HK-2 (cell line): ENCODE measurements around the gene NFYC.

ENCODE experiments used
- DNase-seq: peaks from one replicate; pipeline ENCODE4 v3.0.0-alpha.2; 2018; ENCODE audit not compliant: unreplicated experiment

The NFYC gene

GRCh38 chr1:40691538-40692428, at the start of gene NFYC:
Gene NFYC (plus strand): TSS chr1:40691704. CDS start chr1:40738844, 47,140 bp downstream.
- DNase-seq, result peak; percentile 97

GRCh38 chr1:40645118-40645680, 46.3 kb upstream of the NFYC start:
- DNase-seq, result no peak

DNA sequence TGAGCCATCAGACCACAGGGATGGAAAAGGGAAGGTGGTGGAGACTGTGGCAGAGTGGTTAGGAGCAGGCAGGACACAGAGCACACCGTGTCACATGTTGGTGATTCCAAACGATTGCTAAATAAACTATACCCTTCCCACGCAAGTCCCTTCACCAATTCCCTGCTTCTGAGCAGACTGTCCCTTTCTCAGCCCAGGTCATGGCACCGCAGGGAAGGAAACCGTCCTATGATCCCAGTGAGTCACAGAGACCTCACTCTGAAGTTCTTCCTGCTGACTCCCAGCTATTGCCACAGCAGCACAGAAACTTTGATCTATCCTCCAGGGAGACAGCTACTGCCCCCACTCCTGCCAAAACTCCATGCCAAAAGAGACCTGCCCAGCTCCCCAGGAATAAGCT, 45.2 kb upstream of the NFYC start:
- DNase-seq, result no peak

GRCh38 chr1:40648200-40648599, 43.3 kb upstream of the NFYC start:
- DNase-seq, result no peak

DNA sequence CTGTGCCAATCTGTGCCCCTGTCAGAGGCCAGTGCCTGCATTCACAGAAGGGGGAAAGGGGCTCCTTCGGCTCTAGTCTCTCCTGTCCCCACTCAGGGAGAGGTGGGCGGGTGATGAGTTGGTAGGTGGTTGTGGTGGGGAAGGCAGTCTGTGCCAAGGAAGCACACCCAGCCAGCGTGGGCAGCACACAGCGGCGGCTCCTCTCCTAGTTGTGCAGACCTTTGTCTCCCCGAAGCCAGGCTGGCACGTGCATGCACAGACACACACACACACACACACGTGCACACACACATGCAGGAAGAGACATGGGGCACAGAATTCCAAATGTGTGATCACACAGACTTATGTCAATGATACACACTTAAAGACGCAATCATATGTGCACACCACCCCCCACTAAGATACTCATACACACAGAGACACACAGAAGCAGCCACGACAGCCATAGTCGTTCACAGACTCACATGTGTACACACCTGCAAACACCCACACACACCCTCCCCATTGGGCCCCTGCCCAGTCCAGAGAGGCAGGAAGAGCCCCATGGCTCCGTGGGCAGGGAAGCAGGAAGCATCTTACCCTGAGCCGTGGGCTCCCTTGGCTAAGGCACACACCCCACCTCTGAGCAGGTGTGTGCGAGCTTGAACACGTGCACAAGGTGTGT, 42.4 kb upstream of the NFYC start:
- no peak for DNase-seq

- DNase-seq, result no peak
Observed at GRCh38 chr1:40649592-40649930, 41.9 kb upstream of the NFYC start.

- no peak for DNase-seq
Observed at GRCh38 chr1:40650075-40650474, 41.4 kb upstream of the NFYC start.

DNA sequence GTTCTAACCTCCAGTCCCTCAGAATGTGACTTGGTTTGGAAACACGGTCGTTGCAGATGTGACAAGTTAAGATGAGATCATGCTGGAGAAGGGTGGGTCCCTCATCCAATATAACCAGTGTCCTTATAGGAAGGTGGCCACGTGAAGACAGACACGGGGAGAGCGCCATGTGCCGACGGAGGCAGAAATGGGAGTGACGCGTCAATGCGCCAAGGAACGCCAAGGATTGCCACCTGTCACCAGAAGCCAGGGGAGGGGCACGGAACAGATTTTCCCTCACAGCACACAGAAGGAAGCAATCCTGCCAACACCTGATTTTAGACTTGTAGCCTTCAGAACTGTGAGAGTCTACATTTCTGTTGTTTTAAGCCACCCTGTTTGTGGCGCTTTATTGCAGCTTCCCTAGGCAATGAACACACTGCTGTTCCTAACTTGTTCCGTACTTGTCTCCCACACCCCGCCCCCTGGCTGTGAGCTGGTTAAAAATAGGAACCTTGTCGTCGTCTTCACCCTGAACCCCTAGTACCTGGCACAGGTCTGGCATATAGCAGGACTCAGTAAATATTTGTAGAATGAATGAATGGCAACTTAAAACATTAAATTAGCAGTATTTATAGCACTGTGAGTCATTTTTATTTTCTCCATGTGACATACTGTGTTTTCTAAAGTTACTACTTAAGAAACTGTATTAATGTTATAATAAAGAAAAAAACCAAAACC, 40.2 kb upstream of the NFYC start:
- DNase-seq, result no peak

- DNase-seq, result no peak
Observed at GRCh38 chr1:40652468-40652867, 39.0 kb upstream of the NFYC start.

DNA sequence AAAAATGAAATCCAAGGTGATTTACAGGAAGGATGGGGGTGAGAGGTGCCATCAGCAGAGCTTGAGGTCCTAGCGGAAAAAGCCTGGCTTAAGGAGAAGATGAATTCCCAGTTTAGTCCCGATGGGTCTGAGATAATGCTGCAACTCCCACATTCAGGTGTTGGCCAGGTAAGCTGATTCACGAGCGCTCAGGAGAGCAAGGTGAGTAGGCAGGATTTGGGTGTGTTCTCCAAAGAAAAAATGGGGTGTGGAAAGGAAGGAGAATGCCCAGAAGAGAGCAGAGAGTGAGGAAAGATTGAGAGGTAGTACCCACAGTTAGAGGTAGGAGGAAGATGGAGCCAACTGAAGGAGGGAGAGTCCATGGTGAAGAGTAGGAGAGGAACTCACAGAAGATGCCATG, 38.5 kb upstream of the NFYC start:
- DNase-seq, result no peak

DNA sequence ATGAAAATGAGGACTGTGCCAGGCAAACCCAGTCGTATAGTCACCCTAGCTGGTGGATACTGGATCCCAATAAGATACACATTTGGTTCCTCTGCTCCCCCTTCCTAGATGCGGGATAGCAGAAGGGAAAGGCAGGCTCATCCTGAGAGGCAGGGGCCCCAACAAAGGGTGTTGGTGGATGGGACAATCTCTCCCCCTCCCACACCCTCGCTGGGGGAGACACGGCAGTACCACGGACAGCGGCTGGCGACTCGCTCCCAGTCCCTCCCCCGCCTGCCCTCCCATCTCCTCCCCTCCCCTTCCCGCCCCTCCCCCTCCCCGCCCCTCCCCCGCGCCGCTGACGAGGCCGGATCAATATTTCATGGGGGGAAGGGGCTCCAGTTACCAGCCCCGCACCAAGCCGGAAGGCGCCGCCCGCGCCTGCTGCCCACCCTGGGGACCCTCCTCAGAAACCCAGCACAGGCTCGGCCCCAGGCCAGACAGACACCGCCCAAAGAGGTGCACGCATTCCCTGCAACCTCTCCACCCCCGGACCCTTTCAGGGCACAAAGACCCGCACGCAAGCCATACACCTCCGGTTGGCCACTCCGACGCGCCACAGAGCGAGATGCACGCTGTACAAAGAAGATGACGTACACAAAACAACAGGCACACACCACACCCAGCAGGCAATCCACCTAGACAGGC, 37.5 kb upstream of the NFYC start:
- no peak for DNase-seq

DNA sequence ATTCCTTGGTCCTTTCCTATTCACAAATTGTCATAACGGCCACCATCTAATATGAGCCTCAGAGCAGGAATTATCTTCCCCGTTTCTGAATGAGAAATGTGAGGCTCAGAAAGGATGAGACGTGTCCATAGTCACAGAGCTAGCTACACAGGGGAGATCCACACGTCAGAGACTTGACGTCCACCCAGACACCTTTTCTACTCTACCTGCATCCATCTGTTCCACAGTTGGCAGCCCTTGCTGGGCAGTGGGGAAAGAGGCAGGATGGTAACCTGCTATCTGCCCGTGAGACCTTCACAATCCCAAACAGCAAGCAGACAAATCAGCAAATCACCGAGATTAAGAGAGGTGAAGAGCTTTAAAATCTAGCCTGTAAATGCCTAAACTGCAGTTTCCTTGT, 34.5 kb upstream of the NFYC start:
- no peak for DNase-seq

GRCh38 chr1:40658751-40659648, 32.5 kb upstream of the NFYC start:
- DNase-seq, result no peak

GRCh38 chr1:40659649-40659947, 31.9 kb upstream of the NFYC start:
- no peak for DNase-seq

GRCh38 chr1:40661678-40662077, 29.8 kb upstream of the NFYC start:
- no peak for DNase-seq

GRCh38 chr1:40662151-40662550, 29.4 kb upstream of the NFYC start:
- DNase-seq, result no peak

GRCh38 chr1:40662864-40663263, 28.6 kb upstream of the NFYC start:
- peak; percentile 27 for DNase-seq

- no peak for DNase-seq
Observed at GRCh38 chr1:40663324-40664166, 28.0 kb upstream of the NFYC start.

DNA sequence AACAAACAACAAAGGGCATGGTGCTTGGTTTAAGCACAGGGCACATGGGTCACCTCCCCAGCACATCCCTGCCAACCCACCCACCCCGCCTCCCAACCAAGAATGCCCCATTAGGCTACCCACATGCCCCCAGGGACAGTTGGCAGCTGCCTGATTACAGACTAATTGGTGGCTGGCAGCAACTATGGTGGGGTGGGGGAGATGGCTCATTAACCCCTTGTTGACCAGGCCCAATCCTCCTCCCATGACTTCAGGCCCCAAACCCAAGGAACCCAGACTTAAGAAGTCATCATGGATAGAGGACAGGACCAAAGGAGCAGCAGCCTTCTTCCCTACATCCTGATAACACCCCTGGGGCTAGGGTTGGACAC, 27.4 kb upstream of the NFYC start:
- no peak for DNase-seq

- DNase-seq, result no peak
Observed at GRCh38 chr1:40664791-40665190, 26.7 kb upstream of the NFYC start.
